Measurements from ENCODE around the gene EPC1. TPM values are rescaled to one million over a fixed set of nuclear protein-coding genes. Genes with fewer than 3 reads are reported as not detected.

EPC1 gene
- total RNA-seq, 1 donor from 2014 or later: 82.8 TPM

DNA sequence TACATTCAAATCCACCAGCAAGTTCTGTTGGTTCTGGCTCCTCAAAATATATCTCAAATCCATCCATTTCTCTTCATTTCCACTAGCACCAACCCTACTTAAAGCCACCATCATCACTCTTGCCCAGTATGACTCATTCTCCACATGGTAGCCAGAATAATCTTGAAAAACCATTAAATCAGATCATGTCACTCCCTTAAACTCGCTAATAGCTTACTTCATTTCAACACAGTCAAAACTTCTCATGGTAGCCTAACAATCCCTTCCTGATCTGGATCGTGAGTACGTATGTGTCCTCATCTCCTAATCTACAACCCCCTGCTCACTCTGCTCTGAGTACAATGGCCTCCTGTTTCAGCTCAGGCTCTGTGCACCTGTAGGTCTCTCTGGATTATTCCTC lies 8.7 kb downstream of the EPC1 start:
- Mint-ChIP-seq H3K27ac (peak overlapping the region; percentile 2), H3K9me3 (no peaks in the 10 kb centered on the region), H3K4me3 (peak overlapping the region; percentile 3), H3K27me3 (no peaks in the 10 kb centered on the region), H3K4me1 (peaks cover 92% of the 10 kb centered on the region), H3K36me3 (ENCODE audit: low read depth) (peaks cover 34% of the 10 kb centered on the region)
- intact Hi-C loops (cut with micrococcal nuclease): no loop called here
- POLR2A ChIA-PET: interaction anchor here (0.7 to 1.5 kb wide), 3 partner anchors 8 to 623 kb away, joined by 3 to 10 read pairs (median 4); no protein-coding TSS in a partner anchor
- ATAC-seq (ENCODE audit: low read depth) (no peak), DNase-seq (no peak)
- TF ChIP-seq, protein P1, sequence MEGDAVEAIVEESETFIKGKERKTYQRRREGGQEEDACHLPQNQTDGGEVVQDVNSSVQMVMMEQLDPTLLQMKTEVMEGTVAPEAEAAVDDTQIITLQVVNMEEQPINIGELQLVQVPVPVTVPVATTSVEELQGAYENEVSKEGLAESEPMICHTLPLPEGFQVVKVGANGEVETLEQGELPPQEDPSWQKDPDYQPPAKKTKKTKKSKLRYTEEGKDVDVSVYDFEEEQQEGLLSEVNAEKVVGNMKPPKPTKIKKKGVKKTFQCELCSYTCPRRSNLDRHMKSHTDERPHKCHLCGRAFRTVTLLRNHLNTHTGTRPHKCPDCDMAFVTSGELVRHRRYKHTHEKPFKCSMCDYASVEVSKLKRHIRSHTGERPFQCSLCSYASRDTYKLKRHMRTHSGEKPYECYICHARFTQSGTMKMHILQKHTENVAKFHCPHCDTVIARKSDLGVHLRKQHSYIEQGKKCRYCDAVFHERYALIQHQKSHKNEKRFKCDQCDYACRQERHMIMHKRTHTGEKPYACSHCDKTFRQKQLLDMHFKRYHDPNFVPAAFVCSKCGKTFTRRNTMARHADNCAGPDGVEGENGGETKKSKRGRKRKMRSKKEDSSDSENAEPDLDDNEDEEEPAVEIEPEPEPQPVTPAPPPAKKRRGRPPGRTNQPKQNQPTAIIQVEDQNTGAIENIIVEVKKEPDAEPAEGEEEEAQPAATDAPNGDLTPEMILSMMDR (IDR thresholded peaks at IDR 0.05): no peak
- CTCF ChIA-PET: no interaction called here

DNA sequence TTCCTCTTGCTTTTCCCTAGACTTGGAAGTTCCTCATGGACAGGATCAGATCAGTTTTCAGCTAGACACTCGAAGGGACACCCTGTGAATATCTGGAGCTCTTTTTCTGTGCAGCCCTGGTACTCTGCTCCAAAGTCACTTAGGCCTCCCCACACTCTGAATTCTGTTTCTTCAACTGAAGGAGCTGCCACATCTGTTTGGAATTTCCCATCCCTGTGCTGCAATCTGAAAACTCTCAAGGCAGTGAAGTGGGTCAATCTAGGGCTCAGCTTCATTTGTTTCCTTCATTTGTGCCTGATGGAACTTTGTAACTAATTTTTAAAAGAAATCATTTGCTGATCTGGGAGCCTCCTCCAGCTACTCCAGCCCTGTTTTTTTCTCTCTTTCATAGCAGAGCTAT lies 9.6 kb downstream of the EPC1 start:
- DNase-seq: no peak
- TF ChIP-seq, protein P1 (IDR thresholded peaks at IDR 0.05): no peak
- Mint-ChIP-seq H3K4me1 (peaks cover 99% of the 10 kb centered on the region), H3K27ac (peak overlapping the region; percentile 51), H3K27me3 (no peaks in the 10 kb centered on the region), H3K9me3 (no peaks in the 10 kb centered on the region), H3K4me3 (no peak overlapping the region), H3K36me3 (ENCODE audit: low read depth) (peaks cover 40% of the 10 kb centered on the region)
- ChIA-PET CTCF (interaction anchor here (1.4 kb wide), 1 partner anchor 23 kb away, joined by 3 read pairs; no protein-coding TSS in a partner anchor), POLR2A (interaction anchor here (0.6 to 1.5 kb wide), 2 partner anchors 9 to 85 kb away, joined by 4 to 10 read pairs; no protein-coding TSS in a partner anchor)
- no peak for ATAC-seq (ENCODE audit: low read depth)
- intact Hi-C loops (cut with micrococcal nuclease): no loop called here

DNA sequence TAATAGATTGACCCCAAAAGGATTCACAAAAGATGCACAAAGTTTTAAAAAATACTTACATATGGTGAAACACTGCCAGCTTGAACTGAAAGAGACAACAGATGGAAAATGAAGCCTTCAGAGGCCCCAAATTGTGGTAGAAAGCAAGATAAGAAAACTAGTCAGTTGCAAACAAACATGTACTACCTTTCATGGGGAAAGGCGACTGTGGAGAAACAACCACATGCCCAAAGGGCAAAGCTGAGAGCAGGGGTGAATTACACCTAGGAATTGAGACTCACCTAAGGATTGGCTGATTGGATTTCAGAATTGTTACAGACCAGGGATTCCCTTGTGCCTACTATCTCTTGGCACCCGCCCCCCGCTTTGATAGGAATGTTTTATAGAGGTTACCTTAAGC lies 13.1 kb downstream of the EPC1 start:
- CTCF ChIA-PET: interaction anchor here (1.0 to 1.6 kb wide), 3 partner anchors 12 to 77 kb away, joined by 3 to 4 read pairs (median 4); no protein-coding TSS in a partner anchor
- no peaks in the 10 kb centered on the region for H3K27me3 Mint-ChIP-seq

DNA sequence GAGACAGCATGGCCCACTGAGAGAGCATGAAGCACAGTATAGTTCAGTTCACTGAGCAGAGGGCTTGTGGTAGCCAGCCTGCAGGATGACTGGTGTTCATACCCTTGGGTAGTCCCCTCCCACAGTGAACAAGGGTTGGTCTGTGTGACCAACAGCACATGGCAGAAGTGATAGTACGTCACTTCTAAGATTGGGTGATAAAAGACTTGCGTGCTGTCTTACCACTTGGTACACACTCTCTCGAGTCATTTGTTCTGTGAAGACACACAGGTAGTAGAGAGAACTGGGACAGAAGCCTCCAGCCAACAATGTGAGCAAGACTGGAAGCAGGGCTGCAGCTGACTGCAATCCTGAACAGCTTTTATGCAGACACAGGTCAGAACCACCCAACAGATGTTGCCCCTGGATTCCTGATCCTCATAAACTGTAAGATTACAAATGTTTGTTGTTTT lies 14.6 kb downstream of the EPC1 start:
- Mint-ChIP-seq H3K27ac (peak overlapping the region; percentile 85), H3K27me3 (no peaks in the 10 kb centered on the region), H3K4me3 (peak overlapping the region; percentile 42), H3K9me3 (no peaks in the 10 kb centered on the region), H3K36me3 (ENCODE audit: low read depth) (peaks cover 37% of the 10 kb centered on the region), H3K4me1 (peaks cover 96% of the 10 kb centered on the region)
- DNase-seq: peak; percentile 25
- intact Hi-C loops (cut with micrococcal nuclease): loop anchor here (1.0 kb wide), 4 partner anchors 10 to 46 kb away; no protein-coding TSS in a partner anchor
- peak; percentile 100 for ATAC-seq (ENCODE audit: low read depth)
- POLR2A ChIA-PET: interaction anchor here (1.2 to 1.5 kb wide), 2 partner anchors 10 to 14 kb away, joined by 3 to 6 read pairs; partner anchors contain the start of gene EPC1
- CTCF ChIA-PET: no interaction called here
- TF ChIP-seq, protein P1 (IDR thresholded peaks at IDR 0.05): no peak

More for the DNA sequence above, 13.1 kb downstream of the EPC1 start:
- ATAC-seq (ENCODE audit: low read depth) (no peak), DNase-seq (no peak)
- Mint-ChIP-seq H3K9me3 (no peaks in the 10 kb centered on the region), H3K36me3 (ENCODE audit: low read depth) (peaks cover 44% of the 10 kb centered on the region), H3K4me3 (no peak overlapping the region), H3K27ac (peak overlapping the region; percentile 27), H3K4me1 (peaks cover 96% of the 10 kb centered on the region)
- TF ChIP-seq, protein P1 (IDR thresholded peaks at IDR 0.05): no peak
- intact Hi-C loops (cut with micrococcal nuclease): no loop called here
- POLR2A ChIA-PET: interaction anchor here (0.5 to 0.9 kb wide), 3 partner anchors 9 to 88 kb away, joined by 3 to 7 read pairs (median 4); no protein-coding TSS in a partner anchor

DNA sequence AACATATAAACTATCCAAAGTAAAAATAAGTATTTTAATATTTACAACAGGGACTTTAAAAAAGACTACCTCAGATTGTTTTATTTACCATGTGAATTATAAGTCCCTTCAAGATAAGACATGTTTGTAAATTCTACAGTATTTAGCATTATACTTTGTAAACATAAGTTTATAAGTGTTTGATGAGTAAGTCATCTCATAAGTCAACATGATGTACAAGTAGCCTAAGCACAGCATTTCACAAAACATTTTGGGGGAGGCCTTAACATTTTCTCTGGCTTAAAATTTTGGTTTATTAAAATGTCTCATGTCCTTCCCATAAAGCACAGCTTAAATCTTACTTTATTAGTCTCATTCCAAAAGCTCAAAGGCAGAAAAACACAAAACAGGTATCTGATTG lies 15.4 kb downstream of the EPC1 start:
- ATAC-seq (ENCODE audit: low read depth): no peak
- TF ChIP-seq, protein P1 (IDR thresholded peaks at IDR 0.05): no peak
- peaks cover 96% of the 10 kb centered on the region for H3K4me1 Mint-ChIP-seq
- CTCF ChIA-PET: no interaction called here
- no peak overlapping the region for H3K4me3 Mint-ChIP-seq
- POLR2A ChIA-PET: interaction anchor here (1.2 to 1.5 kb wide), 2 partner anchors 9 to 15 kb away, joined by 3 to 6 read pairs; partner anchors contain the start of gene EPC1
- DNase-seq: no peak
- H3K36me3 Mint-ChIP-seq (ENCODE audit: low read depth): peaks cover 37% of the 10 kb centered on the region
- H3K27me3 Mint-ChIP-seq: no peaks in the 10 kb centered on the region
- intact Hi-C loops (cut with micrococcal nuclease): loop anchor here (1.0 kb wide), 4 partner anchors 9 to 47 kb away; no protein-coding TSS in a partner anchor
- H3K27ac Mint-ChIP-seq: peak overlapping the region; percentile 85
- no peaks in the 10 kb centered on the region for H3K9me3 Mint-ChIP-seq

Measured in activated B cell treated with CpG ODN at 0.5 μM for 24 hours (primary cell).